ENCODE results near the gene SLC39A11. TPM values are rescaled to one million over a fixed set of nuclear protein-coding genes. Genes with fewer than 3 reads are reported as not detected.
"Not testable (repeated sequence)": the region's sequence is repeated elsewhere in the genome, so short reads cannot be mapped to it uniquely, and the experiment has no call there.

SLC39A11 gene
- total RNA-seq, 1 donor from 2014 or later: 34.8 TPM

DNA sequence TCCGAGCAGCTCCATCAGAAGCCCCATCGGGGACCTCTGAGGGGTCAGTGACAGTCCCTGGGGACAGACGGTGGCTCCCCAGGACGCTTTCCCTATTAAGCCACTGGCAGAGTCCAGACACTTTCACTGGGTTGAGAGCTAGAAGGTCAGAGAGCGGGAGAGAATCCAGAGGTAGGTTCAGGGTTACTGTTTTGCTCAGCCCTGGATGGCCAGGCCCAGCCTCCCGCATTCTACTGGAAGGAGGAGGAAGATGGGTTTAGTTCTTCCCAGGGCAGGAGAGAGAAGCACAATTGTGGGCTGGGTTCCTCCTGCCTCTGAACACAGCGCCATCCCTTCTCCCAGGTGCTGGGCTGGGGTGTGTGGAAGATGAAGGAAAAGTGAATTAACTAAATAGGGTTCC lies 452.8 kb downstream of the SLC39A11 start:
- no peak for ATAC-seq (ENCODE audit: low read depth)
- Mint-ChIP-seq H3K4me1 (no peaks in the 10 kb centered on the region), H3K4me3 (no peak overlapping the region), H3K27ac (no peak overlapping the region), H3K27me3 (no peaks in the 10 kb centered on the region), H3K9me3 (no peaks in the 10 kb centered on the region), H3K36me3 (ENCODE audit: low read depth) (no peaks in the 10 kb centered on the region)
- ChIA-PET CTCF (no interaction called here), POLR2A (no interaction called here)
- intact Hi-C loops (cut with micrococcal nuclease): no loop called here
- TF ChIP-seq CTCF (IDR thresholded peaks at IDR 0.05): no peak
- DNase-seq: no peak

DNA sequence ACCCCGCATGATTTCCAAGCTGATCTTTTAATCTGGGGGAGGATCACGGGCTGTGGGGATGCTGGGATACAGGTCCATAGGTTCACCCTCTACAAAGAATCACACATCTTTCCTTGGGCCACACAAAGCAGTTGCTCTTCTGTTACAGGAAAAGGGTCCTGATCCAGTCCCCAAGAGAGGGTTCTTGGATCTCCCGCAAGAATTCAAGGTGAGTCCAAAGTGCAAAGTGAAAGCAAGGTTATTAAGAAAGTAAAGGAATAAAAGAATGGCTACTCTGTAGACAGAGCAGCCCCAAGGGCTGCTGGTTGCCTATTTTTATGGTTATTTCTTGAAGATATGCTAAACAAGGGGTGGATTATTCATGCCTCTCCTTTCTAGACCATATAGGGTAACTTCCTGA lies 453.6 kb downstream of the SLC39A11 start:
- H3K27me3 Mint-ChIP-seq; CTCF ChIA-PET; H3K4me1 Mint-ChIP-seq; H3K4me3 Mint-ChIP-seq; H3K27ac Mint-ChIP-seq; ATAC-seq (ENCODE audit: low read depth); H3K9me3 Mint-ChIP-seq; DNase-seq; H3K36me3 Mint-ChIP-seq (ENCODE audit: low read depth); intact Hi-C loops (cut with micrococcal nuclease); POLR2A ChIA-PET: not testable (repeated sequence)

- Mint-ChIP-seq H3K36me3 (ENCODE audit: low read depth) (no peaks in the 10 kb centered on the region), H3K9me3 (no peaks in the 10 kb centered on the region), H3K4me3 (no peak overlapping the region), H3K27me3 (no peaks in the 10 kb centered on the region), H3K27ac (no peak overlapping the region), H3K4me1 (no peaks in the 10 kb centered on the region)
- intact Hi-C loops (cut with micrococcal nuclease): no loop called here
- DNase-seq: no peak
- CTCF ChIA-PET: no interaction called here
- no peak for ATAC-seq (ENCODE audit: low read depth)
- POLR2A ChIA-PET: no interaction called here
- TF ChIP-seq CTCF (IDR thresholded peaks at IDR 0.05): no peak
These were observed 457.4 kb downstream of the SLC39A11 start for GRCh38 chr17:72635034-72635635.

- Mint-ChIP-seq H3K4me1 (no peaks in the 10 kb centered on the region), H3K27ac (no peak overlapping the region), H3K4me3 (no peak overlapping the region), H3K9me3 (no peaks in the 10 kb centered on the region), H3K36me3 (ENCODE audit: low read depth) (no peaks in the 10 kb centered on the region), H3K27me3 (no peaks in the 10 kb centered on the region)
- intact Hi-C loops (cut with micrococcal nuclease): no loop called here
- no peak for TF ChIP-seq CTCF (IDR thresholded peaks at IDR 0.05)
- ChIA-PET CTCF (no interaction called here), POLR2A (no interaction called here)
- ATAC-seq (ENCODE audit: low read depth) (no peak), DNase-seq (no peak)
These were observed 457.9 kb downstream of the SLC39A11 start for GRCh38 chr17:72634621-72635020.

DNA sequence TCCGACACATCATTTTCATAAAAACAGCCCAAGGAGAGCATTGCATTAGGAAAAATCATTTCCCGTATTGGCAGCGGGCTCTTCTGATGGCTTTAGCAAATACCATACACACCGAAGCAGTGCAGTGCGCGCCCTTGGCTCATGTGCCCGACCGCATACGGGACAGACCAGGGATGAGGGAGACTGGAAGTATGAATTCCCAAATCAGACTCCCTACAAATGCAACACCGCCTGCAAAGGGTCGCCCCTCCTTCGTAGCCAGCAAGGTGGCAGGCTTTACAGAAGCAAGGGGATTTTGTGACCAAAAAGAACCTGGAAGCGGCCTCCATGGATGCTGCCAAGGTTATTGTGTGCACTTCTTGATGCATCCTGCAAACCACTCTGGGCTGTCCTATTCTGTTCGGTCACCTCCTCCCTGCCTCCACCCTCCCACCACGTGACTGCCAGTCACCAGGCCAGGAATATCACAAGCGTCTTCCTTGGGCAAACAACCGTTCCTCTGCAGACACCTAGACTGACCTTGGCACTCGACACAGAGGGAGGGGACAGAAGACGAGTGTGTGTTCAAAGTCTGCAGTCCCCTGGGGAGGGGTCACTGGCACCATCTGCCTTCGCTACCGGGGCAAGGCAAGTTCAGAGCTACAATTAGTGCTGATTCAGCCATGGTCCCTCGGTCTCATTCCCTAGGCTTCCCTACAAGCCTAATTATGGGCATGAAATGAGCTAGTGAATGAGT lies 460.4 kb downstream of the SLC39A11 start:
- intact Hi-C loops (cut with micrococcal nuclease): no loop called here
- TF ChIP-seq CTCF (IDR thresholded peaks at IDR 0.05): no peak
- no peak overlapping the region for H3K4me3 Mint-ChIP-seq
- peaks cover 7% of the 10 kb centered on the region for H3K27me3 Mint-ChIP-seq
- no peaks in the 10 kb centered on the region for H3K36me3 Mint-ChIP-seq (ENCODE audit: low read depth)
- H3K27ac Mint-ChIP-seq: no peak overlapping the region
- DNase-seq: no peak
- H3K4me1 Mint-ChIP-seq: no peaks in the 10 kb centered on the region
- no peak for ATAC-seq (ENCODE audit: low read depth)
- peaks cover 2% of the 10 kb centered on the region for H3K9me3 Mint-ChIP-seq
- CTCF ChIA-PET: no interaction called here
- POLR2A ChIA-PET: no interaction called here
